Measurements from ENCODE around the gene SH3GL2.

GRCh38 chr9:17719053-17719452 is 140.2 kb downstream of the SH3GL2 start:
- no peak for TF ChIP-seq CTCF (conservative IDR thresholded peaks at IDR 0.05; ENCODE audit: low read length)
- no peak for TF ChIP-seq EZH2phosphoT487 (IDR thresholded peaks at IDR 0.05; ENCODE audit: borderline replicate concordance)
